ENCODE results near the gene PRELID2.

DNA sequence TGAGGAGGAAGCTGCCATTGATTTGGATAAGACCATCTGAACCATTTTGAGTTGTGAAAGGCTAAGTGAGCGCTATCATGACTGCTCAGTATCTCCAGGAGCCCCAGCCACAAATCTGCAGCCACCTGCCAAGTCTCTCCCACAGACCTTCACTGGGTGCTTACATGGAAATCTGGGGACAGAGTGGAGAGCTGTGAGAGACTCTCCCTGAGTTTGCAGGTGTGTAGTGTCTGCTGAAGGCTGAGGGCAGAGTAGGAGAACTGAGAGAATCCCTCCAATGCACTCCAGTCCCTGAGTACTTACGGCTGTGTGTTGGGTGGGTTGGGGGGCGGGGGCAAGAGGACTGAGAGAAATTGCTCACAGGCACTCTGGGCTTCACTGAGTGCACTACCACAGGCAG lies 123.7 kb downstream of the PRELID2 start:
- TF ChIP-seq, protein P1, sequence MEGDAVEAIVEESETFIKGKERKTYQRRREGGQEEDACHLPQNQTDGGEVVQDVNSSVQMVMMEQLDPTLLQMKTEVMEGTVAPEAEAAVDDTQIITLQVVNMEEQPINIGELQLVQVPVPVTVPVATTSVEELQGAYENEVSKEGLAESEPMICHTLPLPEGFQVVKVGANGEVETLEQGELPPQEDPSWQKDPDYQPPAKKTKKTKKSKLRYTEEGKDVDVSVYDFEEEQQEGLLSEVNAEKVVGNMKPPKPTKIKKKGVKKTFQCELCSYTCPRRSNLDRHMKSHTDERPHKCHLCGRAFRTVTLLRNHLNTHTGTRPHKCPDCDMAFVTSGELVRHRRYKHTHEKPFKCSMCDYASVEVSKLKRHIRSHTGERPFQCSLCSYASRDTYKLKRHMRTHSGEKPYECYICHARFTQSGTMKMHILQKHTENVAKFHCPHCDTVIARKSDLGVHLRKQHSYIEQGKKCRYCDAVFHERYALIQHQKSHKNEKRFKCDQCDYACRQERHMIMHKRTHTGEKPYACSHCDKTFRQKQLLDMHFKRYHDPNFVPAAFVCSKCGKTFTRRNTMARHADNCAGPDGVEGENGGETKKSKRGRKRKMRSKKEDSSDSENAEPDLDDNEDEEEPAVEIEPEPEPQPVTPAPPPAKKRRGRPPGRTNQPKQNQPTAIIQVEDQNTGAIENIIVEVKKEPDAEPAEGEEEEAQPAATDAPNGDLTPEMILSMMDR (IDR thresholded peaks at IDR 0.05) = no peak
- no peak for TF ChIP-seq POLR2A (IDR thresholded peaks at IDR 0.05)
- TF ChIP-seq POLR2AphosphoS5 (IDR thresholded peaks at IDR 0.05) = no peak
- no peak for TF ChIP-seq EP300 (IDR thresholded peaks at IDR 0.05; ENCODE audit: low read depth)

Measured in transverse colon (tissue), 4 donors.